ENCODE data around the gene ROR2.

ROR2 gene

DNA sequence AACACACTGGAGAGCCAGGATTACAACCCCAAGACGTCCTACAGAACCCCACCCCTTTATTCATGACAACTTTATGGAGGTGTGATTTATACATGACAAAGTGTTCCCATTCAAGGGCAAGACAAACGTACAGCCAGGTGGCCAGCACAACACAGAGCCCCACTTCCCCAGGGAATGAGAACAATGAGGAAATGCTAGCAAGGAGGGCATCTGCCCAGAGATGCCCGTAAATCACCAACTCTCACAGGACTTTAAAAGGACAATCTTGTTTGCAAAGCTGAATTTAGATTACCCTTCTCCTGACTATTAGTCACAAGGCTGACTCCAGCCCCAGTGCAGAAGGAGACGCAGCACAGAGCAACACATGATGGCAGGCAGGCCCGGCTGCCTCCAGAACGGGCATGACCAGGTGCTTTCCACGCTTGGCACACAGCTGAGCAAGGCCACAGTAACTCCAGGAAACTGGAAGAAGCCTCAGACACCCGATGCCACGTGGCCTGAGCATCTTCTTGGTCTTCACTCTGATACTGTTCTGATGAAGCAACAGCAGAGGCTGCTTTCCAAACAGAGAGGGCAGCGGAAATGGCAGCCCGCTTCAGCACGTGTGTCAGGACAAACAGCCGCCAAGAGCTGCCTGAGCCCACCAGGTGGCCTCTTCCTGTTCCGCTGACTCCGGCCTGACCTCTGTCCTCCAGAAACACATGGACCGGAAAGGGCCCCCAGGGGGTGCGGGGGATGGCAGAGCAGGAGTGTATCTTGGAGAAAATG lies 51.4 kb downstream of the ROR2 start:
- peak; percentile 57 for DNase-seq (ENCODE audit: low read depth)
- TF ChIP-seq, protein P1, sequence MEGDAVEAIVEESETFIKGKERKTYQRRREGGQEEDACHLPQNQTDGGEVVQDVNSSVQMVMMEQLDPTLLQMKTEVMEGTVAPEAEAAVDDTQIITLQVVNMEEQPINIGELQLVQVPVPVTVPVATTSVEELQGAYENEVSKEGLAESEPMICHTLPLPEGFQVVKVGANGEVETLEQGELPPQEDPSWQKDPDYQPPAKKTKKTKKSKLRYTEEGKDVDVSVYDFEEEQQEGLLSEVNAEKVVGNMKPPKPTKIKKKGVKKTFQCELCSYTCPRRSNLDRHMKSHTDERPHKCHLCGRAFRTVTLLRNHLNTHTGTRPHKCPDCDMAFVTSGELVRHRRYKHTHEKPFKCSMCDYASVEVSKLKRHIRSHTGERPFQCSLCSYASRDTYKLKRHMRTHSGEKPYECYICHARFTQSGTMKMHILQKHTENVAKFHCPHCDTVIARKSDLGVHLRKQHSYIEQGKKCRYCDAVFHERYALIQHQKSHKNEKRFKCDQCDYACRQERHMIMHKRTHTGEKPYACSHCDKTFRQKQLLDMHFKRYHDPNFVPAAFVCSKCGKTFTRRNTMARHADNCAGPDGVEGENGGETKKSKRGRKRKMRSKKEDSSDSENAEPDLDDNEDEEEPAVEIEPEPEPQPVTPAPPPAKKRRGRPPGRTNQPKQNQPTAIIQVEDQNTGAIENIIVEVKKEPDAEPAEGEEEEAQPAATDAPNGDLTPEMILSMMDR (IDR thresholded peaks at IDR 0.05; ENCODE audit: low read length, missing control alignments), result no peak
- no peak overlapping the region for H3K4me3 ChIP-seq (replicated peaks; ENCODE audit: low read depth, low read length)

DNA sequence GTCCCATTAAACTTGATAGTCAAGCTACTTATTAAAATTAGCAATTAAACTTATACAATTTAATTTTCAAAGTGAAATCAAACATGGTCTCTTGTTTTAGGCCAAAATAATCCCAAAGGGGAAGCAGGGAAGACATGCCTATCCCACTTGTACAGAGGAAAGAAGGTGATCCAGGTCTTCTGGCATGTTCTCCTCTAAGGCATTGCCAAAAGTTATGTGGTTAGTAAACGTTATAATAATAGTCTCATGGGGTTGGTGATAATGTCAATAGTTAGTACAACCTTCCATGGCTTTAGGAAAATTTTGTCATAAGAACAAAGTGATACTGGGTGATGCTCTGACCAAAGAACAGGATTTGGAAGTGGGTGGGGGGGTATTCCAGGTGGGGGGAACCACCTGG lies 52.8 kb downstream of the ROR2 start:
- no peak overlapping the region for H3K4me3 ChIP-seq (replicated peaks; ENCODE audit: low read depth, low read length)
- TF ChIP-seq, protein P1 (IDR thresholded peaks at IDR 0.05; ENCODE audit: low read length, missing control alignments), result no peak
- no peak for DNase-seq (ENCODE audit: low read depth)

DNA sequence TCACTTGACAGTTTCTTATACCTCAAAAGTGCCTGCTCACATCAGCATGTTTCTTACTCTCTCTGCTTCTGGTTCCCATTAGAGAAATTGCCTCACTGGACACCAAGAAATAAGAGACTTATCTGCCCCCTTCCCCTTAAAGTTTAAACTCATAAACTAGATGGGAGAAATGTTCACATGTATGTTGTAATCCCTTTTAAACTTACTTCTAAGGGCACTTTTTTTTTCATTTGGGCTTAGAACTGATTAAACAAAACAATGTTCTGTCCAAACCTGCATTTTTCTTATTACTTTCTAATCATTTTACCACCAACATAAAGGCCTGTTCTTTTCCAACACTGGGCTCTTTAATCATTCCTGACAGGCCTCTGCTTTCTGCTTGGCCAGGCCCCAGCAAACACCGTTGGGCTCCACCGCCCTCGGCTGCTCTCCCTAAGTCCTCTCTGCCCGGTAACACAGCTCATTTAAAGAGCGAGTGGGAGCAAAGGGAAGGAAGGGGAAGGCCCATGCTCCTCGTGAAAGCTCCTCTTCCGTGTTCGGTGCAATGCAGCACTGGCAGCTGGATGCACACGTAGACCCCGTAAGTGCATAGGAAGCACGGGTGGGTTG lies 53.4 kb downstream of the ROR2 start:
- H3K4me3 ChIP-seq (replicated peaks; ENCODE audit: low read depth, low read length), result no peak overlapping the region
- DNase-seq (ENCODE audit: low read depth), result peak; percentile 76
- TF ChIP-seq, protein P1 (IDR thresholded peaks at IDR 0.05; ENCODE audit: low read length, missing control alignments), result no peak

DNA sequence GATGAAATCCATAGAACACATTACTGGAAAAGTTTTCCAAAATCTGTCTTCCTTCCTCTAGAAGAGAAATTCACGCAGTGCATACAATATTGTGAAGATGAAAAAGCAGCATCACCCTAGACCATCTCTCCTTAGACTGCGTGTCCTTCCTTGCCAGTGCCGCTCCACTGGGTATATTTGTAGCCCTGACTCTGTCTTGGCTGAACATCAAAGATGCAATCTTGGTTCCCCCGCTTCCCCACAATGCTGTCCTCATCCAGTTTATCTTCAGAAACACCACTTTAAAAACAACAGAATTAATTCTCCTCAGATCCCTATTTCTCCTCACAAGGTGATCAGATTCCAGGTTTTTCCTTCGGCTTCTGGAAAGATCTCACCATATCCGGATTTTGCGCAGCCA lies 53.9 kb downstream of the ROR2 start:
- TF ChIP-seq, protein P1 (IDR thresholded peaks at IDR 0.05; ENCODE audit: low read length, missing control alignments), result no peak
- H3K4me3 ChIP-seq (replicated peaks; ENCODE audit: low read depth, low read length), result no peak overlapping the region
- no peak for DNase-seq (ENCODE audit: low read depth)

- TF ChIP-seq, protein P1 (IDR thresholded peaks at IDR 0.05; ENCODE audit: low read length, missing control alignments), result no peak
- no peak for DNase-seq (ENCODE audit: low read depth)
- no peak overlapping the region for H3K4me3 ChIP-seq (replicated peaks; ENCODE audit: low read depth, low read length)
Measured at GRCh38 chr9:91894536-91894935, 55.5 kb downstream of the ROR2 start.

DNA sequence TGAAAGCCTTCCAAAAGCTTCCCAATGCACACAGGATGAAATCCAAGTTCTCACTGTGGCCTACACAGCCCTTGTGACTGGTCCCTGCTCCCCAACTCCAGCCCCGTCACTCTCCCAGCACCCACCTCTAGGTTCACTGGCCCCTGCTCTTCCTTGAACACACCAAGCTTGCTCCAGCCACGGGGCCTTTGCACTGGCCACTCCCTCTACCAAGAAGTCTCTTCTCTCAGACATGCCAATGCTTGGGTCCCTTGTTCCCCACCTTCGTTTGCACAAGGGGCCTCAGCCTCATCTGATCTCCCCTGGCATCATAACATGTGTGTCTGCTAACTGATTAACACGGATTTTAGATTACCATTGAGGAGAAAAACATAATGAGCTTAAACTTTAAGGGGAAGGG lies 56.0 kb downstream of the ROR2 start:
- H3K4me3 ChIP-seq (replicated peaks; ENCODE audit: low read depth, low read length), result no peak overlapping the region
- DNase-seq (ENCODE audit: low read depth), result no peak
- TF ChIP-seq, protein P1 (IDR thresholded peaks at IDR 0.05; ENCODE audit: low read length, missing control alignments), result no peak

Measured in fibroblast of pulmonary artery (primary cell).